Transverse colon (tissue), 4 donors: ENCODE data around the gene HAPLN3. TPM values are rescaled to one million over a fixed set of nuclear protein-coding genes. Genes with fewer than 3 reads are reported as not detected.

Experiments used
- DNase-seq: peaks from one replicate; pipeline ENCODE4 v3.0.0-alpha.2; 2019
- H3K27ac ChIP-seq, 4 donors: fragments of 200-600 bp; sonication (generic); 2 replicates each; pipeline ENCODE4 v1.5.1; 2016 to 2018; ENCODE audit warnings: inconsistent platforms in 4 of 4
- H3K27me3 ChIP-seq: fragments of 200-600 bp; sonication (generic); 2 replicates; pipeline ENCODE4 v1.5.1; 2017; ENCODE audit warnings: inconsistent platforms
- H3K36me3 ChIP-seq, 4 donors: fragments of 200-600 bp; sonication (generic); 2 replicates each; pipeline ENCODE4 v1.5.1; 2017 to 2019; ENCODE audit warnings: inconsistent platforms in 4 of 4
- H3K4me1 ChIP-seq, 4 donors: fragments of 200-600 bp; sonication (generic); 2 replicates each; pipeline ENCODE4 v1.5.1; 2017 to 2020; ENCODE audit warnings: inconsistent platforms in 4 of 4
- H3K4me3 ChIP-seq, 4 donors: fragments of 200-600 bp; sonication (generic); 1 replicate in 1 of 4; 2 replicates in 3 of 4; pipeline versions ENCODE4 v1.5.1 to v1.6.1; 2017 to 2019; ENCODE audit warnings: inconsistent platforms in 4 of 4
- H3K9me3 ChIP-seq, 2 donors: fragments of 200-600 bp; sonication (generic); 2 replicates each; pipeline ENCODE4 v1.5.1; 2017 to 2019; ENCODE audit warnings: inconsistent platforms in 2 of 2
- EP300 ChIP-seq: sonication (generic); formaldehyde crosslinking; IDR thresholded peaks from one replicate; pipeline ENCODE4 v1.6.1; 2017; ENCODE audit warnings: antibody characterized with exemption, low read depth
- POLR2A ChIP-seq: fragments of 450-650 bp; IDR thresholded peaks from one replicate; pipeline ENCODE4 v1.6.1; 2016; ENCODE audit warnings: antibody characterized with exemption, mild to moderate bottlenecking, moderate library complexity
- POLR2AphosphoS5 ChIP-seq, 3 donors: sonication (generic); formaldehyde crosslinking; IDR thresholded peaks; one replicate each; pipeline ENCODE4 v1.6.1; 2016; ENCODE audit warnings: antibody characterized with exemption in 3 of 3
- WGBS, 2 donors: methylation state at CpG; one replicate each; pipeline ENCODE4 v1.1.5; 2018; ENCODE audit warnings: low coverage in 1 of 2; 5-methylcytosine and 5-hydroxymethylcytosine counted together
- in situ Hi-C, 4 donors: fragments of 200-750 bp; cut with MboI; loops; one replicate each; pipeline versions ENCODE4 v1.15.0 to v1.15.1; 2017; ENCODE audit warnings: low sequenced_read_pairs in 3 of 4, low pct_ligation_motif_present in 1 of 4, low pct_unique_long_range_greater_than_20kb in 1 of 4
- intact Hi-C: fragments of 100-400 bp; cut with DNase I; formaldehyde crosslinking; loops from one replicate; pipeline ENCODE4 v1.15.1; 2023; ENCODE audit warnings: low total_unique reads
- total RNA-seq, 4 donors: library from RNA; depleted of rRNA; stranded (reverse); fragments of >200 nt; gene quantifications; one replicate each; pipeline ENCODE4 v1.1.0, GENCODE V29; 2016
- TF ChIP-seq, protein P1 (sequence below), 5 experiments: fragments of 200-600 bp in 3 of 5; fragments of 450-650 bp in 2 of 5; sonication (generic) in 3 of 5; IDR thresholded peaks; 1 replicate in 2 of 5; 2 replicates in 3 of 5; pipeline ENCODE4 v1.5.1; 2016 to 2017; ENCODE audit warnings: antibody characterized with exemption in 5 of 5, inconsistent platforms in 3 of 5, mild to moderate bottlenecking in 2 of 5, moderate library complexity in 1 of 5

Gene HAPLN3
- total RNA-seq, 4 donors from 2014 or later: 0.37 to 3.8 (median 2.7) TPM

DNA sequence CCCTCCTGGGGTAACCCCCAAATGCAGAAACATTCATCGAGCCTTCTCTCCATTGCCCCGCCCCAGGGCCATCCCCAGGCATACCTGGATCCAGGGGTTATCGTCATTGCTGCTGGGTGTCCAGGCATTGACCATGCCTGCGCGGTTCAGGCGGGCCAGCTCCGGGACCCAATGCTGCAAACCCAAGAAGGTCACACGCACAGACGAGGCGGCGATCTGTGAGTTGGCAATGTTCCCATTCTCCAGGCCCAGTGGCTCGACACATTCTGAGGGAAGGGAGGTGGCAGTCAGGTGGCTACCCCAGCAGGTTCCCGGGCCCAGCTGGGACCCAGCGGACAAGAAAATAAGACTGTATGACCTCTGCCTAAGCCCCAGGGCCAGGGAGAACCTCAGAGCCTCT, 11.8 kb upstream of the HAPLN3 start:
- TF ChIP-seq EP300 (no peak), POLR2A (no peak), POLR2AphosphoS5 (IDR thresholded peaks at IDR 0.05) (no peak)
- TF ChIP-seq, protein P1, sequence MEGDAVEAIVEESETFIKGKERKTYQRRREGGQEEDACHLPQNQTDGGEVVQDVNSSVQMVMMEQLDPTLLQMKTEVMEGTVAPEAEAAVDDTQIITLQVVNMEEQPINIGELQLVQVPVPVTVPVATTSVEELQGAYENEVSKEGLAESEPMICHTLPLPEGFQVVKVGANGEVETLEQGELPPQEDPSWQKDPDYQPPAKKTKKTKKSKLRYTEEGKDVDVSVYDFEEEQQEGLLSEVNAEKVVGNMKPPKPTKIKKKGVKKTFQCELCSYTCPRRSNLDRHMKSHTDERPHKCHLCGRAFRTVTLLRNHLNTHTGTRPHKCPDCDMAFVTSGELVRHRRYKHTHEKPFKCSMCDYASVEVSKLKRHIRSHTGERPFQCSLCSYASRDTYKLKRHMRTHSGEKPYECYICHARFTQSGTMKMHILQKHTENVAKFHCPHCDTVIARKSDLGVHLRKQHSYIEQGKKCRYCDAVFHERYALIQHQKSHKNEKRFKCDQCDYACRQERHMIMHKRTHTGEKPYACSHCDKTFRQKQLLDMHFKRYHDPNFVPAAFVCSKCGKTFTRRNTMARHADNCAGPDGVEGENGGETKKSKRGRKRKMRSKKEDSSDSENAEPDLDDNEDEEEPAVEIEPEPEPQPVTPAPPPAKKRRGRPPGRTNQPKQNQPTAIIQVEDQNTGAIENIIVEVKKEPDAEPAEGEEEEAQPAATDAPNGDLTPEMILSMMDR (IDR thresholded peaks at IDR 0.05): no peak
- Histone ChIP-seq H3K27me3 (no peaks in the 10 kb centered on the region), H3K27ac (no peak overlapping the region), H3K4me3 (no peak overlapping the region), H3K9me3 (no peaks in the 10 kb centered on the region), H3K4me1 (peaks cover 0 to 17% (median 4%) of the 10 kb centered on the region in 4 donors), H3K36me3 (no peaks in the 10 kb centered on the region)
- intact Hi-C loops: loop anchor here (5.0 to 10.0 kb wide), 2 partner anchors 110 to 268 kb away; no protein-coding TSS in a partner anchor
- in situ Hi-C loops: loop anchor here (10.0 to 25.0 kb wide), 4 partner anchors 108 to 280 kb away; no protein-coding TSS in a partner anchor
- WGBS, 2 donors: 90% methylated on average over 14 of the region's 14 CpGs; no CpG with 5 or more reads in 1 of the 2 donors
- DNase-seq: no peak

DNA sequence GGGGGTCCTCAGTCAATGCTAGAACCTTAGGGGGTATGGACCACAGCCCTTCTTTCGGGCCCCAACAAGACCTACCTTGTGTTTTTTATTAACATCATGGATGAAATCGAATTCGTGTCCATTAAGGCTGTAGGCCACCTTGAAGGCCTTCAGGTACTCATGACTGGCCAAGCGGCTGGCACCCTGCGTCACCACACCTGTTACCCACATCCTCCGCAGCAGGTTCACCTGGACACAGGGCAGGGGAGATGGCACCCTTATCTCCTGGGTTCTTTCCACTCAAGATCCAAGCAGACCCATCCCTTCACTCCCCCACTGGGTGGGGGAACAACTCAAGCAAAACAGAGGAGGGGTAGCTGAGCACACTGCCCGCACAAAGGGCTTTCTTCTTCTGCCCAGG, 11.2 kb upstream of the HAPLN3 start:
- Histone ChIP-seq H3K27me3 (no peaks in the 10 kb centered on the region), H3K4me1 (peaks cover 0 to 12% (median 4%) of the 10 kb centered on the region in 4 donors), H3K36me3 (no peaks in the 10 kb centered on the region), H3K4me3 (no peak overlapping the region), H3K27ac (no peak overlapping the region), H3K9me3 (no peaks in the 10 kb centered on the region)
- in situ Hi-C loops (loop anchor here (10.0 to 25.0 kb wide), 4 partner anchors 108 to 281 kb away; no protein-coding TSS in a partner anchor), intact Hi-C loops (loop anchor here (5.0 to 10.0 kb wide), 2 partner anchors 111 to 268 kb away; no protein-coding TSS in a partner anchor)
- no peak for DNase-seq
- TF ChIP-seq POLR2A (no peak), POLR2AphosphoS5 (IDR thresholded peaks at IDR 0.05) (no peak), EP300 (no peak)
- 96 to 100% methylated on average over 2 to 7 of the region's 7 CpGs for WGBS, 2 donors

DNA sequence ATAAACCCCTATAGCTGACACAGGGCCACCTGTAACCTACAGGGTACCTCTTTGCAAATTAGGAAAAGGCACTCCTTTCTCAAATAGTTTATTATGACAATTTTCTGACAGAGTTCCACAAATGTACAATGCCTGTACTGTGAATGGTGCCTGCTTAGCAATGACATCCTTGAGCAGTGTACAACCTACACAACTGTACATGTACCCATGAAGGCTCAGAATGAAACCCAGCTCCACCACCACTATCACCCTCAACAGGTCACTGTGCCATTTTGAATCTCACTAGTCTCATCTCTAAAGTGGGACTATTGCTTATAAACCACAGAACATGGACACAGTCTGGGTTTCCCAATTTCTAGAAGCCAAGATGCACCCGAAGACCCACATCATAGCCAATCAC, 10.8 kb upstream of the HAPLN3 start:
- Histone ChIP-seq H3K4me1 (peaks cover 0 to 12% (median 4%) of the 10 kb centered on the region in 4 donors), H3K27me3 (no peaks in the 10 kb centered on the region), H3K9me3 (no peaks in the 10 kb centered on the region), H3K27ac (no peak overlapping the region), H3K4me3 (no peak overlapping the region), H3K36me3 (no peaks in the 10 kb centered on the region)
- no peak for TF ChIP-seq EP300
- TF ChIP-seq POLR2A: no peak
- no peak for TF ChIP-seq POLR2AphosphoS5 (IDR thresholded peaks at IDR 0.05)
- TF ChIP-seq, protein P1 (IDR thresholded peaks at IDR 0.05): no peak
- intact Hi-C loops: loop anchor here (5.0 to 10.0 kb wide), 2 partner anchors 111 to 269 kb away; no protein-coding TSS in a partner anchor
- in situ Hi-C loops: loop anchor here (10.0 to 25.0 kb wide), 4 partner anchors 109 to 281 kb away; no protein-coding TSS in a partner anchor
- WGBS, 2 donors: 82% methylated on average over 1 of the region's 1 CpG; no CpG with 5 or more reads in 1 of the 2 donors
- no peak for DNase-seq

DNA sequence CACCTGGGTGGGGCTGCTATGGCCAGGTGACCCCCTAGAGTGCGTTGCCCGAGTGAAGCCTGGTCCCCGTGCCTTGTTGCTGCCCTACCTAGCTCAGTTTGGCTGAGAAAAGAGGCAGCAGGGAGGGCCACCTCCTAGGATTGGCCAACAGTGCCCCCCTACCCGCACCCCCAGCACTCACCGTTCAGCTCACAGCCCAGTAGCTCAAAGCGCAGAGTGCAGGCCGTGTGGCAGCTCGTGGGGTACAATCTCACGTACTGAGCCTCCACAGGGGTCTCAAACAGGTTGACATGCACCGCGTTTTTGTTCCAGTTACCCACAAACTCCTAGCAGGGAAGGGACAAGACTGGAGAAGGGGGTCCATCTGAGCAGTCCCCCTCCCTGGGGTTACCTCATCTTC, 10.2 kb upstream of the HAPLN3 start:
- DNase-seq: no peak
- in situ Hi-C loops (loop anchor here (10.0 to 25.0 kb wide), 4 partner anchors 109 to 282 kb away; no protein-coding TSS in a partner anchor), intact Hi-C loops (loop anchor here (5.0 to 10.0 kb wide), 2 partner anchors 112 to 269 kb away; no protein-coding TSS in a partner anchor)
- Histone ChIP-seq H3K9me3 (no peaks in the 10 kb centered on the region), H3K27me3 (no peaks in the 10 kb centered on the region), H3K4me1 (peaks cover 0 to 12% (median 4%) of the 10 kb centered on the region in 4 donors), H3K4me3 (no peak overlapping the region), H3K27ac (no peak overlapping the region), H3K36me3 (no peaks in the 10 kb centered on the region)
- TF ChIP-seq, protein P1 (IDR thresholded peaks at IDR 0.05): no peak
- TF ChIP-seq POLR2AphosphoS5 (IDR thresholded peaks at IDR 0.05): no peak
- TF ChIP-seq EP300: no peak
- TF ChIP-seq POLR2A: no peak
- WGBS, 2 donors: 69% methylated on average over 8 of the region's 11 CpGs; no CpG with 5 or more reads in 1 of the 2 donors
